HTERT RPE-1 (cell line): ENCODE results near the gene CCDC89.
"Not testable (repeated sequence)": the region's sequence is repeated elsewhere in the genome, so short reads cannot be mapped to it uniquely, and the experiment has no call there.

Experiments used
- in situ Hi-C: fragments of 300-500 bp; cut with MboI; formaldehyde crosslinking; loops from 4 replicates; pipeline ENCODE4 v1.14.3; 2020; ENCODE audit warnings: low sequenced_read_pairs

The CCDC89 gene

GRCh38 chr11:85694385-85694980 is 8.5 kb upstream of the CCDC89 start:
- in situ Hi-C loops = no loop called here

- in situ Hi-C loops = no loop called here
Observed at GRCh38 chr11:85685125-85685819, 723 bp downstream of the CCDC89 start.

GRCh38 chr11:85682330-85683305 is 3.4 kb downstream of the CCDC89 start:
- in situ Hi-C loops = no loop called here

DNA sequence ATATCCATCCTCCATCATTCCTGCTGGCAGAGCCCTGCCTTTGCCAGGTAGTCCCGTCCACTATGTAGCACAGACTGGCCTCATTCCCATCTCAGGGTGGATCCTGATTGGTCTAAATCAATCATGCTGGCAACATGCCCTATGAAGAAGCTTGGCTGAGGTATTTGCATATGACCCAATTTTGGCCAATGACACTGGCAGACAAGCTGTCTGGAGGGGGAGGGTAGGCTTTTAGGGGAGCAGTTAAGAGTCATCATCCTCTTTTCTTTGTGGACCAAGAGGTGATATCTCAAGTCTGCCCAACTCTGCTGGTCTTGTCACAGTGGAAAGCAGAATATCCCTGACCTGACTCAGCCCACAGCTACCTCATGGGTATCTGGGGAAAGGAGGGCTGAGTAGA is 5.1 kb downstream of the CCDC89 start:
- in situ Hi-C loops = no loop called here

DNA sequence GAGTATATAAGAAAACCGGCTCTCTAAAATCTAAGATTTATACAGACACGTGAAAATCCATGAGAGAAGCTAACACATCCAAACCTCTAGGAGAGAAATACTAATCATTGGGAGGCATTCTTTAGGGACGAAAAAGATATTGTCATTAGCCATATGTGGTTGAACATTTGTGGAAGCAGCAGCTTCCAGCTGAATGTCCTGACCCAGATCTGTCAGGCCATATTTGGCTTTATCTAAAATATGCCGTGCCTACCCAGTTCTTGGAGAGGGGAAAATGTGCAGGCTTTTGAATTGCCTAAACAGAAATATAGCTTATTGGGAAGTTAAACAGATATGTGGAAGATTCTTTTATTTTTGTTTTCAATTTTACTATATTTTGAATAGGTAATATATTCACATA is 6.4 kb downstream of the CCDC89 start:
- in situ Hi-C loops = no loop called here

- in situ Hi-C loops = no loop called here
Observed at GRCh38 chr11:85673393-85673792, 12.6 kb downstream of the CCDC89 start.

DNA sequence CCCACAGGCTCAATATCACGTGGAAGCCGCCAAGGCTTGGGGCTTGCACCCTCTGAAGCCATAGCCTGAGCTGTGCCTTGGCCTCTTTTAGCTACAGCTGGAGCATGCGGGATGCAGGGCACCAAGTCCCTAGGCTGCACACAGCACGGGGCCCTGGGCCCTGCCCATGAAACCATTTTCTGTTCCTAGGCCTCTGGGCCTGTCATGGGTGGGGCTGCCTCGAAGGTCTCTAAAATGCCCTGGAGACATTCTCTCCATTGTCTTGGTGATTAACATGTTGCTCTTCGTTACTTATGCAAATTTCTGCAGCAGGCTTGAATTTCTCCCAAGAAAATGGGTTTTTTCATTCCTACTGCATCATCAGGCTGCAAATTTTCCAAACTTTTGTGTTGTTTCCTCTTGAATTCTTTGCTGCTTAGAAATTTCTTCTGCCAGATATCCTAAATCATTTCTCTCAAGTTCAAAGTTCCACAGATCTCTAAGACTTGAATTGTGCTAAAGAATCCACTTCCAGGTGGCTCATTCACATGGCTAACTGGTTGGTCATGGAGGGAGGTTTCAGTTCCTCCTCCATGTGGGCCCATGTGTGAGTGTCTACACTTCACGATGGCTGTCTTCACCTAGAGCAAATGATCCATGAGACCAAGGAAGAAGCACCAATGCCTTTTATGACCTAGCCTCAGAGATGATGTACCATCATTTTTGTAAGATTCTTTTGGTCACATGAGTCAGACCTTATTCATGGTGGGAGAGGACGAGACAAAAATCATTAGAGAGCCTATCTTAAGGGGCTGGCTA is 13.7 kb downstream of the CCDC89 start:
- in situ Hi-C loops = no loop called here

GRCh38 chr11:85670949-85671663 is 14.9 kb downstream of the CCDC89 start:
- in situ Hi-C loops = not testable (repeated sequence)

- in situ Hi-C loops = no loop called here
Observed at GRCh38 chr11:85668157-85668556, 17.8 kb downstream of the CCDC89 start.

- in situ Hi-C loops = no loop called here
Observed at GRCh38 chr11:85666687-85667086, 19.3 kb downstream of the CCDC89 start.

- in situ Hi-C loops = no loop called here
Observed at GRCh38 chr11:85665733-85666132, 20.3 kb downstream of the CCDC89 start.

- in situ Hi-C loops = no loop called here
Observed at GRCh38 chr11:85664615-85665481, 21.1 kb downstream of the CCDC89 start, which contains the start of gene CREBZF. CREBZF (minus strand) TSS chr11:85665129; CDS start chr11:85664875, 254 bp downstream.

DNA sequence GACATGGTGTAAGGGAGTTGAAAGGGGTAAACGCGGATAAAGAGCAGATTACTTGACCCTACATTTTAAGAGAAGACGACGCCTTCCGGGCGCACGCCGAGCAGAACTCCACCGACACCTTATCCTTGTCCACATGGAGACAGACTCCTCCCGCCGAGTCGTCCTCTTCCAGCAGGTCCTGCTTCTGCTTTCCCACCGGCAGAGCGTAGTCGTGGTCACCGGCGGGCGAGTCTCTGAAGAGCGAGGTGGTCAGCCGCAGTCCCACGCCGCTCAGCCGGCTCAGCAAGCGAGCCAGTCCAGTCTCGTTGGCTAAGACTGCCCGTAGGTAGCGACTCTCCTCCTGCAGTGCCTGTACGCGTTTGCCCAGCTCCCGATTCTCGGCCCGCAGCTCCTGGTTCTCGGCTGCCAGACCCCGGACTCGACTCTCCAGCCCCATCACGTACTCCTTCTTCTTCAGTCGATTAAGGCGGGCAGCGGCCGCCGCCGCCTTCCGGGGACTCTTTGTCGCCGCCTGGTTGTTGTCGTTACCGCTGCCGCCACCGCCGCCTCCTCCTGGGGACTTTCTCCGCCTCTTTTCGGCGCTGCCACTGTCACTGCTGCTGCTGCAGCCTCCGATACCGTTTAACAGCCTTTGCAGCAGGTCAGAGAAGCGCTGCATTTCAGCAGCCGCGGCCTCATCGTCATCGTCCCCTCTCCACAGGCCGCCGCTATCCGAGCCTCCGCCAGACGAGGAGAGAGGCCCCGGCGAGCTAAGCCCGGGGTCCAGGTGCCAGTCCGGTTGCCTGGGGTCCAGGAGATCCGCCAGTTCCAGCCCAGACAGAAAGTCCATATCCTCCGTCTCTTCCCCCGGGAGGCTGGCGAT is 22.0 kb downstream of the CCDC89 start:
- in situ Hi-C loops = no loop called here

- in situ Hi-C loops = no loop called here
Observed at GRCh38 chr11:85663080-85663752, 22.8 kb downstream of the CCDC89 start.

- in situ Hi-C loops = no loop called here
Observed at GRCh38 chr11:85661972-85662664, 23.9 kb downstream of the CCDC89 start.

GRCh38 chr11:85658180-85658579 is 27.8 kb downstream of the CCDC89 start:
- in situ Hi-C loops = no loop called here

- in situ Hi-C loops = no loop called here
Observed at GRCh38 chr11:85656777-85657176, 29.2 kb downstream of the CCDC89 start.
